GM23248 (cell line): ENCODE data around the gene RMC1. TPM values are rescaled to one million over a fixed set of nuclear protein-coding genes. Genes with fewer than 3 reads are reported as not detected.

Source experiments
- DNase-seq: peaks from one replicate; pipeline ENCODE4 v3.0.0-alpha.2; 2015
- H2AFZ ChIP-seq: fragments of 200-600 bp; sonication (generic); 2 replicates; pipeline ENCODE4 v1.6.1; 2016; ENCODE audit warnings: antibody characterized with exemption
- H3F3A ChIP-seq: fragments of 200-600 bp; sonication (generic); 2 replicates; pipeline ENCODE4 v1.6.1; 2016; ENCODE audit warnings: mild to moderate bottlenecking, antibody characterized with exemption, mixed run types; ENCODE audit not compliant: insufficient read depth
- H3K27ac ChIP-seq: fragments of 200-600 bp; sonication (generic); 2 replicates; pipeline ENCODE4 v1.5.1; 2016; ENCODE audit warnings: mild to moderate bottlenecking
- H3K27me3 ChIP-seq: fragments of 200-600 bp; sonication (generic); replicated peaks from 2 replicates; pipeline ENCODE4 v1.6.1; 2016; ENCODE audit warnings: mild to moderate bottlenecking; ENCODE audit not compliant: insufficient read depth
- H3K36me3 ChIP-seq: fragments of 200-600 bp; sonication (generic); 2 replicates; pipeline ENCODE4 v1.6.1; 2016; ENCODE audit warnings: low read depth, mild to moderate bottlenecking
- H3K4me1 ChIP-seq: fragments of 200-600 bp; sonication (generic); 2 replicates; pipeline ENCODE4 v1.6.1; 2016; ENCODE audit warnings: mild to moderate bottlenecking; ENCODE audit not compliant: insufficient read depth
- H3K4me2 ChIP-seq: fragments of 200-600 bp; sonication (generic); one replicate; pipeline ENCODE4 v1.6.1; 2016; ENCODE audit warnings: mild to moderate bottlenecking; ENCODE audit not compliant: unreplicated experiment
- H3K4me3 ChIP-seq: fragments of 200-600 bp; sonication (generic); 2 replicates; pipeline ENCODE4 v1.5.1; 2016; ENCODE audit warnings: mild to moderate bottlenecking
- H3K79me2 ChIP-seq: fragments of 200-600 bp; sonication (generic); 2 replicates; pipeline ENCODE4 v1.6.1; 2016; ENCODE audit warnings: mild to moderate bottlenecking; ENCODE audit not compliant: insufficient read depth
- H3K9ac ChIP-seq: fragments of 200-600 bp; sonication (generic); 2 replicates; pipeline ENCODE4 v1.6.1; 2016; ENCODE audit warnings: mild to moderate bottlenecking
- H3K9me2 ChIP-seq: fragments of 200-600 bp; sonication (generic); 2 replicates; pipeline ENCODE4 v1.6.1; 2016; ENCODE audit warnings: mixed run types, mild to moderate bottlenecking, moderate library complexity; ENCODE audit not compliant: insufficient read depth
- H3K9me3 ChIP-seq: fragments of 200-600 bp; sonication (generic); one replicate; pipeline ENCODE4 v1.6.1; 2017; ENCODE audit warnings: low read depth
- H4K20me1 ChIP-seq: fragments of 200-600 bp; sonication (generic); 2 replicates; pipeline ENCODE4 v1.6.0; 2016; ENCODE audit not compliant: insufficient read depth
- EZH2 ChIP-seq: fragments of 200-600 bp; sonication (generic); IDR thresholded peaks from 2 replicates; pipeline ENCODE4 v1.6.1; 2018; ENCODE audit warnings: antibody characterized with exemption, mild to moderate bottlenecking; ENCODE audit not compliant: insufficient read depth, poor library complexity, severe bottlenecking
- EZH2phosphoT487 ChIP-seq: fragments of 200-600 bp; sonication (generic); IDR thresholded peaks from 2 replicates; pipeline ENCODE4 v1.6.1; 2018; ENCODE audit warnings: antibody characterized with exemption, moderate library complexity, mild to moderate bottlenecking, low read depth; ENCODE audit not compliant: insufficient read depth
- WGBS, 2 experiments: methylation state at CpG; one replicate each; pipeline ENCODE4 v1.1.6; 2015 to 2017; ENCODE audit warnings: low lambda C conversion rate in 2 of 2, low coverage in 1 of 2; ENCODE audit errors: missing lambda C conversion rate in 2 of 2; 5-methylcytosine and 5-hydroxymethylcytosine counted together
- in situ Hi-C: fragments of 300-500 bp; cut with MboI; formaldehyde crosslinking; loops from 2 replicates; pipeline ENCODE4 v1.15.0; 2020
- polyA plus RNA-seq: library from polyadenylated mRNA; unstranded; fragments of >200 nt; fragmentation: Nextera tagmentation; extraction: Ambion mirVana; gene quantifications from 2 replicates; pipeline ENCODE4 v1.2.1, GENCODE V29; 2016
- total RNA-seq: library from RNA; depleted of rRNA; stranded (reverse); fragments of >200 nt; shearing (Covaris generic); gene quantifications from 2 replicates; pipeline ENCODE4 v1.2.3, GENCODE V29; 2014

Gene RMC1
- total and polyA plus RNA-seq, 2 experiments from 2014 or later: 22.1 to 22.8 TPM

GRCh38 chr18:23523429-23524212 lies 20.3 kb downstream of the RMC1 start:
- Histone ChIP-seq H3K4me3 (no peak overlapping the region), H3K27ac (0 out of 2 replicates have a peak overlapping the region, but pooled peaks have one; percentile 9), H3K4me2 (no peak overlapping the region), H3K4me1 (peaks cover 17% of the 10 kb centered on the region), H3K9ac (no peak overlapping the region), H4K20me1 (no peaks in the 10 kb centered on the region), H3K36me3 (peaks cover 40% of the 10 kb centered on the region), H3K79me2 (no peaks in the 10 kb centered on the region), H3K9me2 (no peaks in the 10 kb centered on the region), H3K27me3 (no peaks in the 10 kb centered on the region), H3F3A (peaks cover 19% of the 10 kb centered on the region), H2AFZ (no peak overlapping the region), H3K9me3 (no peaks in the 10 kb centered on the region)
- peak; percentile 62 for DNase-seq
- in situ Hi-C loops: no loop called here
- TF ChIP-seq EZH2 (no peak), EZH2phosphoT487 (no peak)
- WGBS, 2 experiments: 46 to 51% methylated on average over 12 of the region's 12 CpGs

GRCh38 chr18:23524213-23524707 lies 20.9 kb downstream of the RMC1 start:
- Histone ChIP-seq H4K20me1 (no peaks in the 10 kb centered on the region), H3K9me2 (no peaks in the 10 kb centered on the region)
- in situ Hi-C loops: no loop called here

GRCh38 chr18:23526501-23527063 lies 23.3 kb downstream of the RMC1 start:
- in situ Hi-C loops: no loop called here

More at GRCh38 chr18:23524213-23524707, 20.9 kb downstream of the RMC1 start:
- DNase-seq: no peak
- 98 to 99% methylated on average over 14 of the region's 14 CpGs for WGBS, 2 experiments
- Histone ChIP-seq H3K27me3 (no peaks in the 10 kb centered on the region), H3K4me1 (peaks cover 23% of the 10 kb centered on the region), H3K4me2 (no peak overlapping the region), H3K36me3 (peaks cover 34% of the 10 kb centered on the region), H3K9ac (no peak overlapping the region), H3K9me3 (no peaks in the 10 kb centered on the region), H3K79me2 (no peaks in the 10 kb centered on the region), H3K4me3 (no peak overlapping the region), H3K27ac (0 out of 2 replicates have a peak overlapping the region, but pooled peaks have one; percentile 9), H2AFZ (no peak overlapping the region), H3F3A (peaks cover 25% of the 10 kb centered on the region)
- TF ChIP-seq EZH2 (no peak), EZH2phosphoT487 (no peak)

GRCh38 chr18:23528580-23529472 lies 25.5 kb downstream of the RMC1 start:
- no peaks in the 10 kb centered on the region for H3K9me2 ChIP-seq
- no peak overlapping the region for H3K4me3 ChIP-seq
- 59% methylated on average over 20 of the region's 20 CpGs for WGBS, 2 experiments
- peak overlapping the region; percentile 36 for H2AFZ ChIP-seq
- peaks cover 29% of the 10 kb centered on the region for H3K4me1 ChIP-seq
- peak overlapping the region; percentile 27 for H3K4me2 ChIP-seq
- H3K27me3 ChIP-seq: no peaks in the 10 kb centered on the region
- H3K36me3 ChIP-seq: peaks cover 39% of the 10 kb centered on the region; the same call in 1 of the 2 replicates
- peaks cover 39% of the 10 kb centered on the region for H3F3A ChIP-seq
- no peaks in the 10 kb centered on the region for H3K9me3 ChIP-seq
- no peak for TF ChIP-seq EZH2phosphoT487
- TF ChIP-seq EZH2: no peak
- H3K9ac ChIP-seq: peak overlapping the region; percentile 54
- H3K79me2 ChIP-seq: no peaks in the 10 kb centered on the region
- H3K27ac ChIP-seq: peak overlapping the region; percentile 81
- no peaks in the 10 kb centered on the region for H4K20me1 ChIP-seq
- in situ Hi-C loops: no loop called here
- DNase-seq: peak; percentile 81

More at GRCh38 chr18:23526501-23527063, 23.3 kb downstream of the RMC1 start:
- H3F3A ChIP-seq: peaks cover 40% of the 10 kb centered on the region
- H3K36me3 ChIP-seq: peaks cover 30% of the 10 kb centered on the region; the same call in 1 of the 2 replicates
- no peaks in the 10 kb centered on the region for H3K9me2 ChIP-seq
- H3K27me3 ChIP-seq: no peaks in the 10 kb centered on the region
- TF ChIP-seq EZH2phosphoT487: no peak
- no peak overlapping the region for H3K4me3 ChIP-seq
- no peak for DNase-seq
- WGBS, 2 experiments: 83 to 84% methylated on average over 5 of the region's 5 CpGs
- H3K79me2 ChIP-seq: no peaks in the 10 kb centered on the region
- H3K9me3 ChIP-seq: no peaks in the 10 kb centered on the region
- no peaks in the 10 kb centered on the region for H4K20me1 ChIP-seq
- H3K27ac ChIP-seq: no peak overlapping the region
- H2AFZ ChIP-seq: no peak overlapping the region
- H3K4me2 ChIP-seq: no peak overlapping the region
- peaks cover 34% of the 10 kb centered on the region for H3K4me1 ChIP-seq
- H3K9ac ChIP-seq: no peak overlapping the region
